ENCODE data around the gene SORCS2.

Gene SORCS2

DNA sequence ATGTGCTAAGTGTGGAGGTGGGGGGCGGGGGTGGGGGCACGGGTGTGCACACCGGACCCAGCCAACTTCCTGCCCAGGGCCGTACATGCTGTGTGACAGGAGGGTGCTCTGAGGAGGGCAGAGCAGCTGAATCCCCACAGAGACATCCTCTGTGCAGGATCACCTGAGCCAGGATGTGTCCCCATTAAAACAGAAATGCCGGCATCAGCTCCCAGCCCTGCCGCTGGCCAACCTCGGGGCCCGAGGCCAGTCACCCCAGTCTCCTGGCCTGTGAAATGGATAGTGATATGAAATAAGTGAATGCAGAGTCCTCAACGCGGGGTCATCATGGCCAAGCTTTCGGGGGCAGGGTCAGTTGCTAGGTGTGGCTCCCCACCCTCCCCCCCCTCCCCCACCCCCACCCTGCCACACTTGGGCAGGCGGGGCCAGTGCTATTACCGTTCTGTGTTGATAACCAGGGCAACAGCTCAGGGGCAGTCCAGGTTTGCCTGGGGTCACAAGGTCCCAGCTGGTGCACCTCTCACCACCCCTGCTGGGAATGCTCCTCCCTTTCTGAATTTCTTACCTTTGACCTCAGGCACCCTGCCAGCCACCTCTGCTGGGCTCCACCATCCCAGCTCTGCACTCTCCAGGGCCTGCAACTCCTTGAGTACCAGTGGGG is 469.6 kb downstream of the SORCS2 start:
- H3K4me1 ChIP-seq (ENCODE audit: insufficient read depth, insufficient read length) = peaks cover 22% of the 10 kb centered on the region
- DNase-seq (ENCODE audit: low read depth, low spot score) = no peak
- H3K36me3 ChIP-seq (ENCODE audit: insufficient read depth, insufficient read length, low read length) = no peaks in the 10 kb centered on the region
- H3K9me3 ChIP-seq (ENCODE audit: insufficient read depth, low read length) = no peaks in the 10 kb centered on the region
- H3K27me3 ChIP-seq (ENCODE audit: insufficient read depth, insufficient read length) = no peaks in the 10 kb centered on the region
- TF ChIP-seq YY1 (IDR thresholded peaks at IDR 0.05; ENCODE audit: insufficient read depth, insufficient read length) = no peak
- TF ChIP-seq ZNF274 (IDR thresholded peaks at IDR 0.05; ENCODE audit: low read depth, low read length) = no peak
- no peak for TF ChIP-seq SUZ12 (IDR thresholded peaks at IDR 0.05; ENCODE audit: extremely low read depth, insufficient read depth, insufficient read length)
- H3K4me3 ChIP-seq (ENCODE audit: insufficient read length, low read depth) = no peak overlapping the region
- no peak overlapping the region for H3K9ac ChIP-seq (ENCODE audit: insufficient read length, low read depth)

DNA sequence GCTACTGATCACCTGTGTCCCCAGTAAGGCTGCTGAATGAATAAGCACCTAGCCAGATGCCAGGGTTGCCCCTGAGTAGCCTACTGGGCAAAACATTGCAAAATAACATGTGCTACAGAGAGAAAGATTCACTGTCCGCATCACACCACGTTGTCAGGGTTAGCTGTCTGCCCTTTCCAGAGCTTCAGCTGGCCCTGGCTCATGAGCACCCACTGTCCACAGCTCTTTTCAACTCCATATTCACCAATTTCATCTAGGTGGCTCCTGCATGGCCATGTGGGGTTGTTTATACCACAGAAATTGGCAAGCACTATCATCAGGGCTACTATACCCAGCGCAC is 470.1 kb downstream of the SORCS2 start:
- no peak overlapping the region for H3K9ac ChIP-seq (ENCODE audit: insufficient read length, low read depth)
- no peaks in the 10 kb centered on the region for H3K36me3 ChIP-seq (ENCODE audit: insufficient read depth, insufficient read length, low read length)
- no peak for TF ChIP-seq YY1 (IDR thresholded peaks at IDR 0.05; ENCODE audit: insufficient read depth, insufficient read length)
- no peaks in the 10 kb centered on the region for H3K9me3 ChIP-seq (ENCODE audit: insufficient read depth, low read length)
- H3K4me3 ChIP-seq (ENCODE audit: insufficient read length, low read depth) = no peak overlapping the region
- peaks cover 22% of the 10 kb centered on the region for H3K4me1 ChIP-seq (ENCODE audit: insufficient read depth, insufficient read length)
- no peak for DNase-seq (ENCODE audit: low read depth, low spot score)
- H3K27me3 ChIP-seq (ENCODE audit: insufficient read depth, insufficient read length) = no peaks in the 10 kb centered on the region

- no peak overlapping the region for H3K4me3 ChIP-seq (ENCODE audit: insufficient read length, low read depth)
- H3K9me3 ChIP-seq (ENCODE audit: insufficient read depth, low read length) = no peaks in the 10 kb centered on the region
- no peak for TF ChIP-seq YY1 (IDR thresholded peaks at IDR 0.05; ENCODE audit: insufficient read depth, insufficient read length)
- TF ChIP-seq ZNF274 (IDR thresholded peaks at IDR 0.05; ENCODE audit: low read depth, low read length) = no peak
- TF ChIP-seq SUZ12 (IDR thresholded peaks at IDR 0.05; ENCODE audit: extremely low read depth, insufficient read depth, insufficient read length) = no peak
- no peaks in the 10 kb centered on the region for H3K36me3 ChIP-seq (ENCODE audit: insufficient read depth, insufficient read length, low read length)
- H3K27me3 ChIP-seq (ENCODE audit: insufficient read depth, insufficient read length) = no peaks in the 10 kb centered on the region
- no peak for DNase-seq (ENCODE audit: low read depth, low spot score)
- H3K9ac ChIP-seq (ENCODE audit: insufficient read length, low read depth) = no peak overlapping the region
- peaks cover 24% of the 10 kb centered on the region for H3K4me1 ChIP-seq (ENCODE audit: insufficient read depth, insufficient read length)
Observed at GRCh38 chr4:7663075-7663541, 470.8 kb downstream of the SORCS2 start.

- Histone ChIP-seq H3K36me3 (ENCODE audit: insufficient read depth, insufficient read length, low read length) (no peaks in the 10 kb centered on the region), H3K4me3 (ENCODE audit: insufficient read length, low read depth) (no peak overlapping the region), H3K9ac (ENCODE audit: insufficient read length, low read depth) (no peak overlapping the region), H3K9me3 (ENCODE audit: insufficient read depth, low read length) (no peaks in the 10 kb centered on the region), H3K27me3 (ENCODE audit: insufficient read depth, insufficient read length) (no peaks in the 10 kb centered on the region), H3K4me1 (ENCODE audit: insufficient read depth, insufficient read length) (peaks cover 31% of the 10 kb centered on the region)
- no peak for TF ChIP-seq SUZ12 (IDR thresholded peaks at IDR 0.05; ENCODE audit: extremely low read depth, insufficient read depth, insufficient read length)
- no peak for TF ChIP-seq ZNF274 (IDR thresholded peaks at IDR 0.05; ENCODE audit: low read depth, low read length)
- no peak for TF ChIP-seq YY1 (IDR thresholded peaks at IDR 0.05; ENCODE audit: insufficient read depth, insufficient read length)
- DNase-seq (ENCODE audit: low read depth, low spot score) = no peak
Observed at GRCh38 chr4:7664106-7664505, 471.8 kb downstream of the SORCS2 start.

DNA sequence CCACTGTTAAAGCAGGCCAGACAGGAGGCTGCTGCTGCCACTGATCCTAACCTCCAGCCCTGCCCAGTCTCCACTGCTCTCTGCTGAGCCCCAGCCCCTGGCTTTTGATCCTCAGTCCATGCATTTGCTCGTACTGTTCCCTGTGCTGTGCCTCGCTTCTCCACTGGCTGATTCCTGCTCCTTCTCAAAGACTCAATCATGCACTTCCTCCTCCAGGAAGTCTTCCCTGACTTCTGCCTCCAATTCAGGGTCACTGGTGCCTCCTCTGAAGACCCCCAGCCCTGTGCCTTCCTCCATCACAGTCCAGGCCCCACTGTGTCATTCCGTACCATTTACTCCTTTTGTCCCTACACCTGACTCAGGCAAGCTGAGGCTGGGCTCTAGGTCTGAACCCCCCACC is 473.0 kb downstream of the SORCS2 start:
- no peak overlapping the region for H3K4me3 ChIP-seq (ENCODE audit: insufficient read length, low read depth)
- DNase-seq (ENCODE audit: low read depth, low spot score) = no peak
- no peaks in the 10 kb centered on the region for H3K9me3 ChIP-seq (ENCODE audit: insufficient read depth, low read length)
- H3K27me3 ChIP-seq (ENCODE audit: insufficient read depth, insufficient read length) = no peaks in the 10 kb centered on the region
- H3K36me3 ChIP-seq (ENCODE audit: insufficient read depth, insufficient read length, low read length) = no peaks in the 10 kb centered on the region
- TF ChIP-seq YY1 (IDR thresholded peaks at IDR 0.05; ENCODE audit: insufficient read depth, insufficient read length) (no peak), ZNF274 (IDR thresholded peaks at IDR 0.05; ENCODE audit: low read depth, low read length) (no peak), SUZ12 (IDR thresholded peaks at IDR 0.05; ENCODE audit: extremely low read depth, insufficient read depth, insufficient read length) (no peak)
- H3K4me1 ChIP-seq (ENCODE audit: insufficient read depth, insufficient read length) = peaks cover 32% of the 10 kb centered on the region
- no peak overlapping the region for H3K9ac ChIP-seq (ENCODE audit: insufficient read length, low read depth)

- no peak overlapping the region for H3K4me3 ChIP-seq (ENCODE audit: insufficient read length, low read depth)
- no peaks in the 10 kb centered on the region for H3K27me3 ChIP-seq (ENCODE audit: insufficient read depth, insufficient read length)
- peaks cover 1% of the 10 kb centered on the region; the same call in 1 of the 2 replicates for H3K9me3 ChIP-seq (ENCODE audit: insufficient read depth, low read length)
- H3K4me1 ChIP-seq (ENCODE audit: insufficient read depth, insufficient read length) = peaks cover 31% of the 10 kb centered on the region
- TF ChIP-seq ZNF274 (IDR thresholded peaks at IDR 0.05; ENCODE audit: low read depth, low read length) (no peak), SUZ12 (IDR thresholded peaks at IDR 0.05; ENCODE audit: extremely low read depth, insufficient read depth, insufficient read length) (no peak), YY1 (IDR thresholded peaks at IDR 0.05; ENCODE audit: insufficient read depth, insufficient read length) (no peak)
- H3K36me3 ChIP-seq (ENCODE audit: insufficient read depth, insufficient read length, low read length) = no peaks in the 10 kb centered on the region
- no peak for DNase-seq (ENCODE audit: low read depth, low spot score)
- H3K9ac ChIP-seq (ENCODE audit: insufficient read length, low read depth) = no peak overlapping the region
Observed at GRCh38 chr4:7666011-7666410, 473.7 kb downstream of the SORCS2 start.

DNA sequence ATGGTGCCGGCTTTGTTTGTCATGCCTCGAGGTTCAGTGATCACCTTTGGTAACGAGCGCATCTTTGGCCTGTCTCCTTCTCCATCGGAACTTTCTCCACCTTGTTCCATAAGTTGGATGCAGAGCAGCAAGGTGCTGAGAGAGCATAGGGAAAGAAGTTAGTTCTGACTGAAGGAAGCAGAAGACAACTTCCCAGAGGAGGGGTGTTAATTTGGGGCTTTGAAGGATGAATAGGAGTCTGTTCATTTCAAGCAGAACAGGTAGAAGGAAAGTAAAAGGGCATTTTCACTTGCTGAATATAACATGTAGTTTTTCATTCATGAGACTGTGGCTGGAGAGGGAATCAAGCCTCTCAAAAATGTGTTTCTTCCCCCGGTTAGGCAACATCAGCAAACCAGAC is 474.4 kb downstream of the SORCS2 start:
- peaks cover 24% of the 10 kb centered on the region for H3K4me1 ChIP-seq (ENCODE audit: insufficient read depth, insufficient read length)
- DNase-seq (ENCODE audit: low read depth, low spot score) = no peak
- H3K36me3 ChIP-seq (ENCODE audit: insufficient read depth, insufficient read length, low read length) = no peaks in the 10 kb centered on the region
- H3K9ac ChIP-seq (ENCODE audit: insufficient read length, low read depth) = no peak overlapping the region
- H3K27me3 ChIP-seq (ENCODE audit: insufficient read depth, insufficient read length) = no peaks in the 10 kb centered on the region
- no peak overlapping the region for H3K4me3 ChIP-seq (ENCODE audit: insufficient read length, low read depth)
- TF ChIP-seq YY1 (IDR thresholded peaks at IDR 0.05; ENCODE audit: insufficient read depth, insufficient read length) = no peak
- no peak for TF ChIP-seq ZNF274 (IDR thresholded peaks at IDR 0.05; ENCODE audit: low read depth, low read length)
- TF ChIP-seq SUZ12 (IDR thresholded peaks at IDR 0.05; ENCODE audit: extremely low read depth, insufficient read depth, insufficient read length) = no peak
- H3K9me3 ChIP-seq (ENCODE audit: insufficient read depth, low read length) = peaks cover 9% of the 10 kb centered on the region; the same call in 1 of the 2 replicates
